DMS53 treated with DMSO at 0.1 percent for 48 hours (cell line): ENCODE data around the gene TACR1.
"Not testable (repeated sequence)": the region's sequence is repeated elsewhere in the genome, so short reads cannot be mapped to it uniquely, and the experiment has no call there.

Experiments used
- DNase-seq: peaks from one replicate; lab custom pipeline; 2025; ENCODE audit not compliant: unreplicated experiment; lab: John Stamatoyannopoulos, UW

The TACR1 gene

GRCh38 chr2:75094405-75094804, 104.9 kb downstream of the TACR1 start:
- DNase-seq, result no peak

- no peak for DNase-seq
Observed at GRCh38 chr2:75090770-75091515, 108.4 kb downstream of the TACR1 start.

GRCh38 chr2:75089471-75089870, 109.8 kb downstream of the TACR1 start:
- no peak for DNase-seq

- DNase-seq, result no peak
Observed at GRCh38 chr2:75088791-75089190, 110.5 kb downstream of the TACR1 start.

- no peak for DNase-seq
Observed at GRCh38 chr2:75087736-75088135, 111.6 kb downstream of the TACR1 start.

- DNase-seq, result no peak
Observed at GRCh38 chr2:75079575-75079974, 119.7 kb downstream of the TACR1 start.

- no peak for DNase-seq
Observed at GRCh38 chr2:75077909-75078308, 121.4 kb downstream of the TACR1 start.

- DNase-seq, result peak; percentile 95
Observed at GRCh38 chr2:75076088-75076487, 123.2 kb downstream of the TACR1 start.

- DNase-seq, result no peak
Observed at GRCh38 chr2:75074708-75075107, 124.6 kb downstream of the TACR1 start.

- no peak for DNase-seq
Observed at GRCh38 chr2:75074228-75074627, 125.1 kb downstream of the TACR1 start.

- DNase-seq, result no peak
Observed at GRCh38 chr2:75071766-75072165, 127.6 kb downstream of the TACR1 start.

- DNase-seq, result no peak
Observed at GRCh38 chr2:75068546-75068945, 130.8 kb downstream of the TACR1 start.

- DNase-seq, result no peak
Observed at GRCh38 chr2:75067506-75067905, 131.8 kb downstream of the TACR1 start.

- DNase-seq, result no peak
Observed at GRCh38 chr2:75066121-75066902, 133.0 kb downstream of the TACR1 start.

- no peak for DNase-seq
Observed at GRCh38 chr2:75065402-75066008, 133.8 kb downstream of the TACR1 start.

GRCh38 chr2:75064691-75065396, 134.5 kb downstream of the TACR1 start:
- DNase-seq, result peak; percentile 47

- no peak for DNase-seq
Observed at GRCh38 chr2:75063906-75064305, 135.4 kb downstream of the TACR1 start.

- no peak for DNase-seq
Observed at GRCh38 chr2:75058427-75058826, 140.9 kb downstream of the TACR1 start.

- not testable (repeated sequence) for DNase-seq
Observed at GRCh38 chr2:75057150-75057549, 142.2 kb downstream of the TACR1 start.

GRCh38 chr2:75055820-75056675, 143.3 kb downstream of the TACR1 start:
- no peak for DNase-seq
